ENCODE results near the gene SF3B1.

- TF ChIP-seq ZFP3 (CRISPR knock-in tag; IDR thresholded peaks at IDR 0.05) (no peak), ZNF8 (CRISPR knock-in tag; IDR thresholded peaks at IDR 0.05) (no peak), GLIS3 (CRISPR knock-in tag; IDR thresholded peaks at IDR 0.05) (no peak), ZFP30 (CRISPR knock-in tag; IDR thresholded peaks at IDR 0.05) (no peak), TOX (CRISPR knock-in tag; IDR thresholded peaks at IDR 0.05; ENCODE audit: borderline replicate concordance) (no peak), CSDC2 (CRISPR knock-in tag; IDR thresholded peaks at IDR 0.05) (no peak), OSR1 (CRISPR knock-in tag; IDR thresholded peaks at IDR 0.05) (no peak)
Observed at GRCh38 chr2:197433780-197434438, 919 bp downstream of the SF3B1 start.

Measured in SK-N-SH treated with all-trans-retinoic acid at 6 μM for 48 hours (cell line).